NCI-H524 treated with DMSO at 0.1 percent for 48 hours (cell line): ENCODE measurements around the gene ZNF431.
"Not testable (repeated sequence)": the region's sequence is repeated elsewhere in the genome, so short reads cannot be mapped to it uniquely, and the experiment has no call there.

Experiments
- DNase-seq: peaks from one replicate; lab custom pipeline; 2025; lab: John Stamatoyannopoulos, UW

ZNF431 gene

DNA sequence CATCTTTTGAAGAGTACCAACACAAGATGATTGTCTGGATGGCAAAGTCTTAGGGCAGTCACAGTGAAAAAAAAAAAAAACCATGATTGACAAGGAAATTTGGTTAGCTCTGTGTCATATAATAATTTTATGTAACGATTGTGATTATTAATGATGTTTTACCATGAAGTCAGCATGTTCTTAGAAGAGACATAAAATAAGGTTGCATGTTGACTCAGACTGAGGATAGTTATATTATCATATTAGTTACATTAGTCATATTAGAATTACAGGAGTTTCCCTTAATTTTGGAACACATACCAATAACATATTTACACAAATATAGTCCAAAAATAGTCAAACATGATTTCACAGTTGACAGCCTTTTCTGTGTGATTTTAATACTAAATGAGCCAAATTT is 5.7 kb downstream of the ZNF431 start:
- DNase-seq, result no peak

DNA sequence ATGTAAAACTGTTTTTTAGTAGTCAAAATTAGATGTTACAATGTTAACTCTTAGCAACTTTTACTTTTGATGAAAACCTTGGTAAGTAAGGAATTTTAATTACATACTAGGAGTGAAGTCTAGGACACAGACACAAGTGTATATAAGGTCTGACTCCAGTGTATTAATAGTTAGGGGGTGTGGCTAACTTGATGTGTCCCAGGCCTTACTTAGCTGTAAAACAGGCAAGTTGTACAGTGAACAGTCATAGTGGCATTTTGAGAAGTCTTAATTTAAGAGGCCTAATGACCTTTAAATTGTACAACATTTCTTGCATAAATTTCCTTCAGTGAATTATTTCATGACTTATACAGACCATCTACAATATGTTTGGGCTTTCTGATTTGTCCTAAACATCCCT is 6.8 kb downstream of the ZNF431 start:
- DNase-seq, result no peak

DNA sequence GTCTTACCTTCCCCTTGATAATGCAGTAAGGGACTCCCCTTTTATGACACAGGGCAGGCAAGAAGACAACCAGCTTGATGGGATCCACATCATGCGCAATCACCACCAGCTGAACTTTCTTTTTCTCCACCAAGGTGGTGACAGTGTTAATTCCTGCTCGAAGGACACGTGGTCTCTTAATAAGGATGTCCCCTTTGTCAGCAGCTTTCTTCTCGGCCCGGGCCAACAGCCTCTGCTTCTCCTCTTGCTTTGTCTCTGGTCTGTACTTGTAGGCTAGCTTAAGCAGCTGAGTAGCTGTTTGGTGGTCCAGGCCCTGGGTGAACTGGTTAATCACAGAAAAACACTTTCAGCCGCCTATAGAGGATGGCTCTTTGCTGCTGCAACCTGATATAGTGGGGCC is 8.0 kb downstream of the ZNF431 start:
- no peak for DNase-seq

DNA sequence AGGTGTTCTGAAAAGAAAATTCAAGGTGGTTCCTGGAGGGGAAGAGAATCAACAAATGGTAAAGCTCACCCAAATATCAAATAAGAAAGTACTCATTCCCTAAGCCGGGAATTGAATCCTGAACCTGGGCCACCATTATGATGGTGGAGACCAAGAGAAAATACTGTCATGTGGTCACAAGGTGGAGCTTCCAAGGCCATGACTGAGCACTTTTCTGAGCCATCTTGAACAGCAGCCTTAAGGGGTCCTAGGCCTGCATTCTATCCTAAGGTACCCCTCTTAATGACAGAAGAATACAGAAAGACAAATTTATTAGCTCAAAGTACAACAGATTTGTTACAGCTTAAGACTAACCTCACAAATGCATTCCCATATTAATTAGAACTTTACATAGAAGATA is 9.6 kb downstream of the ZNF431 start:
- no peak for DNase-seq

DNA sequence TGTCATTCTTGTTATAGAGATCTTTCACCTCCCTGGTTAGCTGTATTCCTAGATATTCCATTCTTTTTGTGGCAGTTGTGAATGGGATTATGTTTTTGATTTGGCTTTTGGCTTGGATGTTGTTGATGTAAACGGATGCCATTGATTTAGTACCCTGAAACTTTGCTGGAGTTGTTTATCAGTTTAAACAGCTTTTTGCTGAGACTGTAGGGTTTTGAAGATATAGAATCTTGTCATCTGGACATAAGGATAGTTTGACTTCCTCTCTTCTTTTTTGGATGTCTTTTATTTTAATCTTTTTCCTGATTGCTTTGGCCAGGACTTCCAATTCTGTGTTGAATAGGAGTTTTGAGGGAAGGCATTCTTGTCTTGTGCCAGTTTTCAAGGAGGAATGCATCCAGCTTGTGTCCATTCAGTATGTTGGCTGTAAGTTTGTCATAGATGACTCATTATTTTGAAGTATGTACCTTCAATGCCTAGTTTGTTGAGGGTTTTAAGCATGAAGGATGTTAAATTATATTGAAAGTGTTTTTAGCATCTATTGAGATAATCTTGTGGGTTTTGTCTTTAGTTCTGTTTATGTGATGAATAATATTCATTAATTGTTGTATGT is 16.8 kb downstream of the ZNF431 start:
- DNase-seq, result no peak

DNA sequence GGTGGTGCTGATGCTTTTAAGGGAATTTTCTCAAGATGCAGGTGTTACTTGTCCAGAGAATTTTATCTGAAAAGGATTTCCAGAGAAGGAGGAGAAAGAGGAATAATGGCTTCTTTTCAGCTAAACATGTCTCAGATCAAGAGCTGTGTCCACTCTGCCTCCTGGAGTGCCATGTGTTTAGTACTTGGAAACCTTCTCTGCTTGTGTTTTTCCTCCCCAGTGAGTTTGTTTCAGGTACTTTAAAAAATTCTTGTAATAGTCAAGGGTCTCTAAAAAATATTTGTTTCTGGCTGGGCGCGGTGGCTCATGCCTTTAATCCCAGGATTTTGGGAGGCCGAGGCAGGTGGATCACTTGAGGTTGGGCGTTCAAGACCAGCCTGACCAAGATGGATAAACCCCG is 22.7 kb downstream of the ZNF431 start:
- DNase-seq, result no peak

DNA sequence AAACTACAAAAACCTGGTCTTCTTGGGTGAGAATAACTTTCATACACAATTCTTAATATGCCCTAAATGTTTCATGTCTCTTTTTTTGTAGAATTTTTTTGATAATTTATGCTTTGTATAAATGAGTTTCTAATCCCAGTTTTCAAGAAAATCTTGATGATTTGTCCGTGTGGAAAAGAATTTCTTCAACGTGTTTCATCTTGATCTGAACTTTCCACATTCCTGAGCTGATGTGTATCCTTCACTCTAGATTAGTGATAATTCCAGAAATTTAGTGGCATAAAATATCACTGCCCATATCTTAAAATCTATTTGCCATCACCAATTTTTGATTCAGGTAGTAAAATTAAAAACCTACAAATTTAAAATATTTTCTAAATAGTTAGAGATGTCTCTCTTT is 24.6 kb downstream of the ZNF431 start:
- no peak for DNase-seq

DNA sequence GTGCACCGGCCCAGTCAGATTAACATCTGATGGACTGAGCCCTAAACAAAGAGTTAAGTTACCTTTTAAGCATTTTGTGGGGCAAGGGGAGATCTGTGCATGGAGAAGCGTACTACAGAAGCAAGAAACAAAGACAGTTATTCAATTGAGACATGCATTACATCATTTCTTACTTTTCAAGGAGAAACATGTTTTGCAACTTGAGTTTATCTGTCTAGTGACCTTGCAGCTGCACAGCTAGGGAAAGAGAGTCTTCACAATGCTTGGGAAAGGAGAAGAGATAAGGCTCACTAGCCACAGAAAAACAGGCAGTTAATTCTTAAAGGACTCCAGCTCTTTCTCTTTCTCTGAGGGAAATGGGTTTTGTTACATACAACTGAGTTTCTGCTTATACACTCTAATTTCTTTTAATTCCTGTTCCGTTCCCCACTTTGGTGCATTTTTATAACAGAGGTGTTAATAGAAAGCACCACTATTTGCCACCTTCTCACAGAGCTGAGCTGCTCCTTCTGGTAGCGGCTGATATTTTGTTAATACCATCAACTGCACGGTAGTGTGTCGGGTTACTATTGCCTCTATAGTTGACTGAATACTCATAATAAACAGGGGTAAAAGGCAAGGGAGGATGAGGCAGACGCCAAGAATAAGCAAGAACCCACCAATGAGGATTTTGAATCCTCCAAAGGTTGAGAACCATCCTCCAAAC is 55.9 kb downstream of the ZNF431 start:
- no peak for DNase-seq

DNA sequence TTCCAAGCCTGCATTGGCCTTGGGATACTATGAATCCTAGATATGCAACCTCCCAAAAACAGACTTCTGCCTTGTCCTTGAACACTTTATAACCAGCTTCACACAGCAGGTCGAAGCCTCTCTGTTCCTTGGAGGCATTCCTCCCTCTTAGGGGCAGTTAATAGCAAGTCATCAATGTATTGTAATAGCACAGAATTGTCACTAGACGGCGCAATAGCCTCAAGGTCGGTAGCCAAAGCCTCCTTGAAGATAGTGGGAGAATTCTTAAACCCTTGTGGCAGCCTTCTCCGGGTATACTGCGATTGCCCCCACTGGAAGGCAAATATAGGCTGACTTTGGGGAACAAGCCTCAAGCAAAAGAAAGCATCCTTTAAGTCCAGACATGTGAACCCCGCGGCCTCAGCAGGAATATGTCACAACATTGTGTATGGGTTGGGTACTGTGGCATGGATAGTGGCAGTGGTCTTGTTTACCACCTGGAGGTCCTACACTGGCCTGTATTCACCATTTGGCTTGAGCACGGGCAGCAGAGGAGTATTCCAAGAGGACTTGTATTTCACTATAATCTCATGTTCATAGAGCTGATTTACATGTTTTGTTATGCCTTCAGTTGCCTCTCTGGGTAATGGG is 61.1 kb downstream of the ZNF431 start:
- DNase-seq, result no peak

DNA sequence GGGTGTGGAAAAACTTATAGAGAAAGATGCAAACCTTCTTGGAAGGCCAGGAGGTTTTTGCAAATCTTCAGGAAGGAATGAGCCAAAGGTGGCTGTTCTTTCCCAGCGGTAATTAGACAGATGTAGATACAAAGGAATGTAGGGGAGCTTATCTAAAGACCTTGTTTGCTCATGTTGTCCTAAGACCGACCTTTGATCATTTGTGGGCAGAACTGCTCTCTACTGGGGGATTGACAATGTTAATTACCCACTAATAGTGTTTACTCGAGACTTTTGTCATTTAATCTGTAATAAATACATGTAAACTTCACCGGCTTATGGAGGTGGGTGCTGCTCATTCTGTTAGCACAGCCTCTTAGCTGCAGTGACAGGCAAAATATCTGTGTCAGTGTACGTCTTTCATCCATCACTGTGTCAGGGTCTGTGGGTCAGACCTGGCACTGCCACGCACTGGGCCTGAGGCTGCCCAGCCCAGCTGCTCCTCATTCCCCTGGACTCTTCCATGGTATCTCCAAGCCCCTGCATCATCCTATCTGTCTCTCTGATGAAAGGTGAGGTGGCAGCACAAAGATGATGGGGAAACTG is 68.3 kb downstream of the ZNF431 start:
- no peak for DNase-seq

DNA sequence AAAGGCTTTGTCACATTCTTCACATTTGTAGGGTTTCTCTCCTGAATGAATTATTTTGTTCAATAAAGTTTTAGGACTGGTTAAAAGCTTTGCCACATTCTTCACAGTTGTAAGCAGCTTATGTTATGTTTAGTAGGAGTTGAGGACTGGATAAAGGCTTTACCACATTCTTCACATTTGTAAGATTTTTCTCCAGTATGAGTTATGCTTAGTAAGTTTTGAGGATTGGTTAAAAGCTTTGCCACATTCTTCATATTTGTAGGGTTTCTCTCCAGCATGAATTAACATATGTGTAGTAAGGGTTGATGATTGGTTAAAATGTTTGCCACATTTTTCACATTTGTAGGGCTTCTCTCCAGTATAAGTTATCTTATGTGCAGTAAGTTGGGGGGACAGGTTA is 79.9 kb downstream of the ZNF431 start:
- no peak for DNase-seq

DNA sequence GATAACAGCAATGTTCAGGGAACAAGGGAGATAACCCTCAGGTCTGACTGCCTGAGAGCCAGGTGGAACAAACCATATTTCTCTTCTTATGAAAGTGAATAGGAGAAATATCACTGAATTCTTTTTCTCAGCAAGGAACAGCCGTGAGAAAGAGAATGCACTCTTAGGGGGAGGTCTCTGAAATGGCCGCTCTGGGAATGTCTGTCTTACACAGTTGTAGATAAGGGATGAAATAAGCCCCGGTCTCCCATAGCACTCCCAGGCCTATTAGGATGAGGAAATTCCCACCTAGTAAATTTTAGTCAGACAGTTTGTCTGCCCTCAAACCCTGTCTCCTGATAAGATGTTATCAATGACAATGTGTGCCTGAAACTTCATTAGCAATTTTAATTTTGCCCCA is 88.1 kb downstream of the ZNF431 start:
- not testable (repeated sequence) for DNase-seq

DNA sequence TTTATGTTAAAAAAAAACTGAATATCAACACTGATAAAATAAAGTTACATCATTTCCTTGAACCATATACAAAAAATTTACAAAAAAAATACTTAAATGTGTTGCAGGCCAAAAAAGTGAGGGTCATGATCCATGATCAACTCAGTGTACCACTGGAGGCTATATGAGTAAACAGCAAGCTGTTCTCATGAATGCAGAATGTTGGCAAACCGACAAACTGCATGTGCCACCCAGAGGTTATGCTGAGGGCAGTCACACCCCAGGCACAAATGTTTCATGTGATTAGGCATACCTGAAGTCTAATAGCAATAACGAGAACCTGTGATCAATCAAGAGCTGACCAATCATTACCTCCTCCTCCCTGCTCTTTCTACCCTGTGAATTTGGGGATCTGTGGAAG is 91.9 kb downstream of the ZNF431 start:
- no peak for DNase-seq

DNA sequence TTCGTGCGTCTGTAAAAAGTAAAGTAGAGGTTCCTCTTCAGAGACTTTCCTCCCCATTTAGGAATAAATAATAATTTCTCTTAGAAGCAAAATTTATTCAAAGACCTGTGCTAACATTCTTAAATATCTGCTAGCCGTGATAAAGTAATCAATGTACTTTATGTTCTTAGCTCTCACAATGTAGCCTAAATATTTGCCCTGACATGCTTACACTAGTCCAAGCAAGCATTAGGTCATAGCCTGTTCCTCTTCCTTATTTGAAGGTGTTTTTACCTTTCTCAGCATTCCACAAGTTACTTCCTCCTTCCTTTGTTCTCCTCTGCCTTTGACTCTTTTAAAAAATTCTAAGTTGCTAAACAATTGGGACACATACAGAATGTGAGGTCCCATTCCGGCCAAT is 94.9 kb downstream of the ZNF431 start:
- not testable (repeated sequence) for DNase-seq

DNA sequence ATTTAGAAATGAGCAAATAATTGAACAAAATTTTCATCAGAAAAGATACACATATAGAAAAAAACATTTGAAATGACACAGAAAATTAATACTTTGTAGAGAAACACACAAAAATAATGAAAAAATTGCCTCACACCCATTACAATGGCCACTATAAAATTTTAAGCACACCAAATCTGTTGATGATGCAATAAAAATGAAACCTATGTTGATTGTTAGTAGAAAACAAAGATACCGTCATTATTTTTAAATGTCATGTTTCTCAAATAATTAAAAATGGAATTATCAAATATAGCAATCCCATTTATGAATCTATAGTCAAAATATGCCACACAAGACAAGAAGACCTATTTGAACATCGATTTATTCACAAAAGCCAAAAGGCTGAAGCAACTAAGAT is 96.8 kb downstream of the ZNF431 start:
- no peak for DNase-seq
